ENCODE data around the gene COL1A1.

GRCh38 chr17:50180111-50180510 is 21.3 kb downstream of the COL1A1 start:
- TF ChIP-seq, protein P1, sequence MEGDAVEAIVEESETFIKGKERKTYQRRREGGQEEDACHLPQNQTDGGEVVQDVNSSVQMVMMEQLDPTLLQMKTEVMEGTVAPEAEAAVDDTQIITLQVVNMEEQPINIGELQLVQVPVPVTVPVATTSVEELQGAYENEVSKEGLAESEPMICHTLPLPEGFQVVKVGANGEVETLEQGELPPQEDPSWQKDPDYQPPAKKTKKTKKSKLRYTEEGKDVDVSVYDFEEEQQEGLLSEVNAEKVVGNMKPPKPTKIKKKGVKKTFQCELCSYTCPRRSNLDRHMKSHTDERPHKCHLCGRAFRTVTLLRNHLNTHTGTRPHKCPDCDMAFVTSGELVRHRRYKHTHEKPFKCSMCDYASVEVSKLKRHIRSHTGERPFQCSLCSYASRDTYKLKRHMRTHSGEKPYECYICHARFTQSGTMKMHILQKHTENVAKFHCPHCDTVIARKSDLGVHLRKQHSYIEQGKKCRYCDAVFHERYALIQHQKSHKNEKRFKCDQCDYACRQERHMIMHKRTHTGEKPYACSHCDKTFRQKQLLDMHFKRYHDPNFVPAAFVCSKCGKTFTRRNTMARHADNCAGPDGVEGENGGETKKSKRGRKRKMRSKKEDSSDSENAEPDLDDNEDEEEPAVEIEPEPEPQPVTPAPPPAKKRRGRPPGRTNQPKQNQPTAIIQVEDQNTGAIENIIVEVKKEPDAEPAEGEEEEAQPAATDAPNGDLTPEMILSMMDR (IDR thresholded peaks at IDR 0.05; ENCODE audit: insufficient read depth, low read length), result no peak
- TF ChIP-seq POLR2AphosphoS5 (IDR thresholded peaks at IDR 0.05; ENCODE audit: low read depth), result no peak
- TF ChIP-seq REST (IDR thresholded peaks at IDR 0.05; ENCODE audit: insufficient replicate concordance, low read depth), result no peak

All from HL-60 (cell line).